OCI-M2 (cell line): Measurements from ENCODE around the gene LHFPL5.

Source experiments
- DNase-seq: peaks from one replicate; lab custom pipeline; 2025; ENCODE audit not compliant: unreplicated experiment; lab: John Stamatoyannopoulos, UW

Gene LHFPL5

DNA sequence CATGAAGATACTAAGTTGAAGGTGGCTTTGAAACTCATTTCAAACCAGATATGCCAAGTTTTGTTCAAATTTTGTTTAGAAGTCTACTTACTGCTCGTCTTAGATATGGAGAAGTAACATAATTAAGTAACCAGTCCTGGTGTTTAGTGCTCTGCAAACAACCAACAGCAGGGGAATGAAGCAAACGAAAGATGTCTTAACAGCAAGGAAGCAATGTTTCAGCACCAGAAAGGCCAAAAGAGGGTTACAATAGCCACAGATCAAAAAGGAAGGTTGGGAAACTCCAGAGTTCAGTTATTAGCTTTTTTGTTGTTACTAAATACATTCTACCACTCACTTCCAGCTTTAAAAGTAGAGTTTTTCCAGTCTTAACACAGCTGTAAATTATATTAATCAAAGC is 45.1 kb downstream of the LHFPL5 start:
- DNase-seq, result no peak

- no peak for DNase-seq
These were observed 47.8 kb downstream of the LHFPL5 start for GRCh38 chr6:35852994-35853393.

- no peak for DNase-seq
These were observed 51.1 kb downstream of the LHFPL5 start for GRCh38 chr6:35856250-35856649.

- DNase-seq, result no peak
These were observed 52.7 kb downstream of the LHFPL5 start for GRCh38 chr6:35857853-35858252.

- DNase-seq, result no peak
These were observed 54.2 kb downstream of the LHFPL5 start for GRCh38 chr6:35859367-35859766.
